Measurements from ENCODE around the gene PYCR2. TPM values are rescaled to one million over a fixed set of nuclear protein-coding genes. Genes with fewer than 3 reads are reported as not detected.
A peak's percentile ranks its signal among the peaks of the same experiment; 100 is the strongest.
"Not testable (repeated sequence)": the region's sequence is repeated elsewhere in the genome, so short reads cannot be mapped to it uniquely, and the experiment has no call there.

Gene PYCR2
- 22.1 TPM for total RNA-seq

DNA sequence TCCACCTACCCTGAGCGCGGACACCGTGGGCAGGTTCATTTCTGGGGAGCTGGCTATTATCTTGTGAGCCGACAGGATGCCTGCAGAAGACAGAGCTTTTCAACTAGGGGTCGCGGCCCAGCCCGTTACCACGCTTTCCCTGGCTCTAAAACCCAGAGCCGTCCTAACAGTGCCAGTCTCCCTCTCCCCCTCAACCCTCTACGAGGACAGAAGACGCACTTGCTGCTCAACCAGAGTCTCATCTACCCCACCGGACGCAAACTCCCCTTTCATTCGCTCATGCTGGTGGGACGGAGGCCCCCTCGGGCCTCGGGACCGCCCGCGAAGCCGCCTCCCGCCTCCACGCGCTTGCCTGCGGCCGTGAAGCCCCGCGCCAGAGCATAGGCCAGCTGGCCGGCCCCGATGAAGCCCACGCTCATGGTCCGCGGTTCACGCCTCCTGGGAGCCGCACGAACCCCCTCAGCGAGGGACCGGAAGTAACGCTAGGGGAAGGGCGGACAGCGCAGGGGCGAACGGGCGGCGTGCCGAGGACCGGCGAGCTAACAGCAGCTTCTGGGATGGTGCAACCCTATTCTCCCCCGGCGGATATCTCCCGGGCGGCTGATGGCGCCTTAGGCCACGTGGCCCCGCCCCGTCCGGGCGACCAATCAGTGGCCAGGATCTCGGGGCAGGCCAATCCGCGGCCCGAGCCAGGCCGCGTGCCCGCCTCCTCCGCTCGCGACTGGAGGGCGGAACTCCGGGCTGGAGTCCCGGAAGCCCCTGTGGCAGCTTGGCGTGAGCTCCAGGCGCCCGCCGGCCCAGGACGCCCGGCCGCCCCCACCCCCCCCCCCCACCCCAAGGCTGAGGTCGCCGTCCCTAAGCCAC, at the start of gene PYCR2:
PYCR2 (minus strand) TSS at position 559 of the 864 bp plus-strand sequence; CDS start at position 419, 140 bp downstream.
- DNase-seq = peak; percentile 97

DNA sequence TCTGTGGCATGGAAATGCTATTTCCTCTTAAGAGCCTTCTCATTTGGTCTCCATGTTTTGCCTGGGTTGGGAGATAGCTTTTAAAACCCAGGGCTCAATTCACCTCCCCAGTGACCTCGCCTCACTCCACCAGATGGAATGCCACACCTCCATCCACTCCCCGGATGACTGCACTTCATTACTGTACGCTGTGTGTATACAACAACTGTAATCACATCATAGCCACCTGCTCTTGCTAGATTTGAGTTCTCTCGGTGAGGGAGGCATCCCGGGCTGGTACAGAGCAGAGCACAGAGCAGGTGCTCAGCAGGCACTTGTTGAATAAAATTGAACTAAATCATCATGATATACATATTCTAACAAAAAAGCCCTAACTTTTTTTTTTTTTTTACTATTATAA, 49.1 kb upstream of the PYCR2 start:
- DNase-seq = no peak

DNA sequence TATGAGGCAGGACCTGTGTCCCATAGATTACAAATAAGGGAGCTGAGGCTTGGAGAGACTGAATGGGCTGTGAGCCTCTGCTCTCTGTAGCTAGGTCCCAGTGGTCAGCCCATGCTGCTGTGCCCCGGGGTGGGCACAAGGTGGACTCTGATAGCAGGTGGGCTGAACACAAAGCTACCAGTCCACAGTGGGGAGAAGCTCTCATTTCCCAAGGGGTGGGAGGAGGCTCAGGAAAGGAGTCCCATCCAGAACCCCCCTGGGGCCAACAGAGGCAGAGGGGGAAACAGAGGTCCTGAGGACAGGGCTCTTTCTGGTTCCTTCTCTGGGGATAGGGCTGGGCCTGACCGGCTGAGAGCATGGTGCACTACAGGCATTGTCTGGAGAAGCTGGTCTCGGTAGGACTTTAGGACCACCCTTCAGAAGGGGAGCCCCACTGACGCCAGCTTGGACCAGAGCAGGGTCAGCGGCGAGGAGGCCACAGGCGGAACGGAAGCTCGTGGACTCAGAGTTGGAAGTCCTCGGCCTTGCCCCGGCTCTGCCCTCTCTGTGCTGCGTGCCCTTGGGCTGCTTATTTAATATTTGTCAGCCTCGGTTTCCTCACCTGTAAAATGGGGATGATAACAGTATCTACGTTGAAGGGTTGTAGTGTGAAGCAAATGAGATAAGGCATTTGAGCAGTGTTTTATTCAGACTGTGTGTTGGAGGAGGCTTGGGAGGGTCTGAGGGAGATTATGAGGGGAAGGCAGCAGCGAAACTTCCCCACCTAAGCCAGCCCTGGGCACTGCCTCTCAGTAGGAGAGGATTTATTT, 48.5 kb upstream of the PYCR2 start:
- no peak for DNase-seq

DNA sequence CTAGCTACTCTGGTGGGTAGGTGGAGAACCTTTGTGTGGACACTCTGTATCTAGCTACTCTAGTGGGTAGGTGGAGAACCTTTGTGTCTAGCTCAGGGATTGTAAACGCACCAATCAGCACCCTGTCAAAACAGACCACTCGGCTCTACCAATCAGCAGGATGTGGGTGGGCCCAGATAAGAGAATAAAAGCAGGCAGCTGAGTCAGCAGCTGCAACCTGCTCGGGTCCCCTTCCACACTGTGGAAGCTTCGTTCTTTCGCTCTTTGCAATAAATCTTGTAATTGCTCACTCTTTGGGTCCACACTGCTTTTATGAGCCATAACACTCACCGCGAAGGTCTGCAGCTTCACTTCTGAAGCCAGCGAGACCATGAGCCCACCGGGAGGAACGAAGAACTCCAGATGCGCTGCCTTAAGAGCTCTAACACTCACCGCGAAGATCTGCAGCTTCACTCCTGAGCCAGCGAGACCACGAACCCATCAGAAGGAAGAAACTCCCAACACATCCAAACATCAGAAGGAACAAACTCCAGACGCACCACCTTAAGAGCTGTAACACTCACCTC, 46.6 kb upstream of the PYCR2 start:
- not testable (repeated sequence) for DNase-seq

DNA sequence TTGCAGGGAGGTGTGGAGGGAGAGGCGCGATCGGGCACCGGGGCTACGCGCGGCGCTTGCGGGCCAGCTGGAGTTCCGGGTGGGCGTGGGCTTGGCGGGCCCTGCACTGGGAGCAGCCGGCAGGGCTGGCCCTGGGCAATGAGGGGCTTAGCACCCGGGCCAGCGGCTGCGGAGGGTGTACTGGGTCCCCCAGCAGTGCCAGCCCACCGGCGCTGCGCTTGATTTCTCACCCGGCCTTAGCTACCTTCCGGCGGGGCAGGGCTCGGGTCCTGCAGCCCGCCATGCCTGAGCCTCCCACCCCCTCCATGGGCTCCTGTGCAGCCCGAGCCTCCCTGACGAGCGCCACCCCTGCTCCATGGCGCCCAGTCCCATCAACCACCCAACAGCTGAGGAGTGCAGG, 45.7 kb upstream of the PYCR2 start:
- DNase-seq = not testable (repeated sequence)

DNA sequence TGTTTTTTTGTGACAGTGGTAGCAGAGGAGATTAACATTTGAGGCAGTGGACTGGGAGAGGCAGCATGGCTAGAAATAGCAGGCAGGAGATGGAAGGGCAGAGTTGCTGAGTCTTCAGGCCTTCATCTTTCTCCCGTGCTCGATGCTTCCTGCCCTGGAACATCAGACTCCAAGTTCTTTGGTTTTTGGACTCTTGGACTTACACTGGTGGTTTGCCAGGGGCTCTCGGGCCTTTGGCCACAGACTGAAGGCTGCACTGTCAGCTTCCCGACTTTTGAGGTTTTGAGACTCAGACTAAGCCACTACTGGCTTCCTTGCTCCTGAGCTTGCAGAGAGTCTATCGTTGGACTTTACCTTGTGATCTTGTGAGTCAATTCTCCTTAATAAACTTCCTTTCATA, 41.2 kb upstream of the PYCR2 start:
- DNase-seq = no peak

DNA sequence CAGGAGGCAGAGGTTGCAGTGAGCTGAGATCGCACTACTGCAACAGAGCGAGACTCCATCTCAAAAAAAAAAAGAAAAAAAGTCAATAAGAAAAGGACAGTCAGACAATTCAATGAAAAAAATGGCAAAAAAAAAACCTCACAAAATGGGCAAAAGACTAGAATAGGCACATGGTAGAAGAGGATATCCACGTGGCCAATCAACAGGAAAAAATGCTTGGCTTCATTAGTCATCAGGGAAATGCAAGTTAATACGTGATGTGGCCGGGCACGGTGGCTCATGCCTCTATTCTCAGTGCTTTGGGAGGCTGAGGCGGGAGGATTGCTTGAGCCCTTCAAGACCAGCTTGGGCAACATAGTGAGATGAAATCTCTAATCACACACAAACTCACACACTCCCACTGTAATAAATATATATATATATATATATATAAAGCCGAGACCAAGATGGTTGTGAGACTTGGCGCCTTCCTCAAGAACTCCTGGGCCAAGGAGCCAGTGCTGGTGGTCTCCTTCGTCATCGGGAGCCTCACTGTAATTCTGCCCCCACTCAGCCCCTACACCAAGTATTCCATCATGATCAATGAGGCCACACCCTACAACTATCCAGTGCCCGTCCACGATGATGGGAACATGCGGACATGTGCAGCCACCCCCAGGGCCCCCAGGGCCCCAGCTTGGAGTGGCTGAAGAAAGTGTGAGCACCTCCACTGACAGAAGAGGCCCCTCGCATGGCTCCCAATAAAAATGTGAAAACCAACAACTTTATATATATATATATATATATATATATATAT, 39.9 kb upstream of the PYCR2 start:
- no peak for DNase-seq

DNA sequence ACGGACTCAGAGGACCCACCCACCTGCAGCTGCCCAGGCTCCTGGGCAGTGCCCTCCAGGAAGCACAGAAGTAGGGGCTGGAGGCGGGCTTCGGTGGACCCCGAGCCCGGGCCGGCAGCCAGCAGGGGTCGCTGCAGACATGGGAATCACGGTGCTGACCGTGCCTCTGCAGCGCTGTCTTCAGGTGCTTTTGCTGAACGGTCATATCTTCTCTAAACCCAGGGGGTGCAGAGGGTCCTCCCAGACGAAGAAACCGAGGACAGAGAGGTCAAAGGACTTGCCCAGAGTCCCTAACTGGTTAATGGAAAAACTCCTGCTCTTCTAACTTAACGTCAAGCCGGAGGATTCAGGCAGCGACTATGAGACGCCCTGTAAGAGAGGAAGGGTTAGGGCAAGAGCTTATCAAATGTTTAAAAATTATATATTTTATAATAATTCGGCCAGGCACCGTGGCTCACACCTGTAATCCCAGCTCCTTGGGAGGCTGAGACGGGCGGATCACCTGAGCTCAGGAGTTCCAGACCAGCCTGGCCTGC, 38.5 kb upstream of the PYCR2 start:
- no peak for DNase-seq

DNA sequence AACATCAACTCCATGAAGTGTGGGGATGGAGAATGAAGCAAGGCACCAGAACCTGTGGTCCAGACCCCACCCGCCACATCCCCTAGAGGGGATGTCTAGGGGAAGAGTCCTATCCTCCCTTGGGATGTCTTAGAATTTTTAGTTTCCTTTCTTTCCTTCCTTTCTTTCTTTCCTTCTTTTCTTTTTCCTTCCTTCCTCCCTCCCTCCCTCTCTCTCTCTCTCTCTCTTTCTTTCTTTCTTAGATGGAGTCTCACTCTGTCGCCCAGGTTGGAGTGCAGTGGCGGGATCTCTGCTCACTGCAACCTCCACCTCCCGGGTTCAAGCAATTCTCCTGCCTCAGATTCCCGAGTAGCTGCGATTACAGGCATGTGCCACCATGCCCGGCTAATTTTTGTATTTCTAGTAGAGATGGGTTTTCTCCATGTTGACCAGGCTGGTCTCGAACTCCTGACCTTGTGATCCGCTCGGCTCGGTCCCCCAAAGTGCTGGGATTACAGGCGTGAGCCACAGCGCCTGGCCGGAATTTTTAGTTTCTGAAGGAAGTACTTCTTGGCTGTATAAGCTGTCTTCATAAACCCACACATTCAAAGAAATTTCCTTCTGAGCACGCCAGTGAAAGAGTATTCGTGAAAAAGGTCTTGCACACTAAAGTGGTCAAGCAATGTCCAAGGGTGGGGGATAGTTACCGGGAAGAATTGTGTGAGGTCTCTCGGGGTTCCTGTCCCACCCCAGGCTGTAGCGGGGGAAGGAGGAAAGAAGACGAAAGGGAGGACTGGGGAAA, 37.8 kb upstream of the PYCR2 start:
- no peak for DNase-seq

DNA sequence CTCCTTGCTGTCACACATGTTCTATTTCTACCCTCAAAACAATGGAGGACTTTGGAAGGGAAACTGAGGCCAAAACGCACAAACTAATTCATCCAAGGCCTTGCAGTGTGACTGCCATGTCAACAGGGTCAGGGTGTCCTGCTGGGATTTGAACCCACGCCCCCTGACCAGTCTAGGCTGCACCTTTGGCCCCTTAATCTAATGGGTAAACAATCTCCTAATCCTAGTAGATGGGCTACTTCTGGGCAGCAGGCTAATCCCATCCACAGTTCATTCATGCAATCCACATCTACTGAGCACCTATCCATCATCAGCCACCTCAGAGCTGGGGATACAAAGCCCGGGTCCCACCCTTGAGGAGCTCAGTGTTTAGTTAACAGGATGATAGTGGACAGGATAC, 34.0 kb upstream of the PYCR2 start:
- DNase-seq = no peak

DNA sequence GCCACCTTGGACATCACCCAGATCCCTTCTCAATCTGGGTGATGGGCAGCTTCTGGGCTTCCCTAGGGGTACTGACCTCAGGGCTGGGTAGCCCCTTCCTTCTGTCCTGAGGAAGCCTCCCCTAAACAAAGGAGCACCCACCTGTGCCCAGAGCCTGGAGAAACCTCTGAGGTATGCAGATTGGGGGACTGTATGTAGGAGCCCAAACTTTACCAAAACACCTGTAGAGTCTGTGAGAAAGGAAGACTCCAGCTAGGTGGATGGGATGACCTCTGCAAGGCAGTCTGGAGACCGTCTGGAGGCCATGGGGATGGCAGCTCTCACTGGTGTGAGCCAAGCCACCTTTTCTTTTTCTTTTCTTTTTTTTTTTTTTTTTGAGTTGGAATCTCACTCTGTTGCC, 30.7 kb upstream of the PYCR2 start:
- DNase-seq = no peak

DNA sequence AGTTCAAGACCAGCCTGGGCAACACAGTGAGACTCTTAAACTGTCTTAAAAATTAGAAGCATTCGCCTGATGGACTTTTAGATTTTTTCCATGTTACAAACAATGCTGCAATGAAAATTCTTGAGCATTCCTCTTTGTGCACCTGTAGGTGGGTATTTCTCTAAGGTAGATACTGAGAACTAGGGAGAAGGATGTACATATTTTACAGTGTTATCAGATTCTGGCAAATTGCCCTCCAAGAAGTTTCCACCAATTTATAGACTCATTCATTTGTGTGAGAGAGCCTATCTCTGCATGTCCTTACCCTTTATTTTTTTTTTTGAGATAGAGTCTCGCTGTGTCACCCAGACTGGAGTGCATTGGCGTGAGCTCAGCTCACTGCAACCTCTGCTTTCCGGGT, 29.3 kb upstream of the PYCR2 start:
- no peak for DNase-seq

DNA sequence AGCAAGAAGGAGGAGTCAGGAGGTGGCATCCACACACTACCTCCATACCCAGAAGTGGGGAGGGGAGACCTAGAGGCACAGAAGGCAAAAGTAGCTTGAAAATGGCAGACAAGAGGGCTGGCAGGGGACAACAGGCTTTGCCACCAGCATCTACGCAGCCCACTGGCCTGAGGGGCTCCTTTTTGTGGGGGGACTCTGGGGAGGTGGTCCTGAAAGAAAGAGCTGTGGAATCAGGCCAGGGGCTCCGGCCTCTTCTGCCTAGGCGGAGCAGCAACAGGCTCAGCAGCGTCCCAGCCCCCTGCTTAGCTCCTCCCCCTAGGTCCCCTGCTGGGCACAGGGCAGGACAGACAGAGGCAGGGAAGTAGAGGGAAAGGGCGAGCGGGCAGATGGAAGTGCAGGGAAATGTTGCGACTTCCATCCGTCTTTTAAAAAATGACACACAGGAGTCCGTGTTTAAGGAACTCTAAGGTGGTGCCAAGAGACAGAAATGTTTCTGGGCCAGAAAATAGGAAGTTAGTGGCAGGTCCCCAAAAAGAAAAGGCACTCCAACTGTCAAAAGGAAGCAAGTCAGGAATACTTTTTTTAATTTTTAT, 27.0 kb upstream of the PYCR2 start:
- DNase-seq = no peak

DNA sequence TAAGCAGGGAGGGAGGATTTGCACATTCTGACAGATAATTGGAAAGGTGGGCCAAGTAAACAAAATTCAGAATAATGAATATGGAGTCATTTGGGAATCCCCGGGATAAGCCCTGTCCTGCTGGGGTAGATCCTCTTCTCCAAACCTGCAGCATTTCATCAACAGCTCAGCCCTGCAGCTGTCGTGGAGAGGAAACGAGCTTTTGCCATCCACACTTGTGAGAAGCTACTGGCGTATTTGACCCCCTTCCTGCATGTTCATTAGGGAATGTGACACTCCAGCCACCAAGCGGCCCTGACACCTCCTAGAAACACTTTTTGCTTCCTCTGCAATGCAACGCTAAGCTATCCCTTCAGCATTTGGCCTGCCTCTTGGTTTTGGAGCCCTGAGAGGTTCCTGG, 25.0 kb upstream of the PYCR2 start:
- DNase-seq = peak; percentile 37

DNA sequence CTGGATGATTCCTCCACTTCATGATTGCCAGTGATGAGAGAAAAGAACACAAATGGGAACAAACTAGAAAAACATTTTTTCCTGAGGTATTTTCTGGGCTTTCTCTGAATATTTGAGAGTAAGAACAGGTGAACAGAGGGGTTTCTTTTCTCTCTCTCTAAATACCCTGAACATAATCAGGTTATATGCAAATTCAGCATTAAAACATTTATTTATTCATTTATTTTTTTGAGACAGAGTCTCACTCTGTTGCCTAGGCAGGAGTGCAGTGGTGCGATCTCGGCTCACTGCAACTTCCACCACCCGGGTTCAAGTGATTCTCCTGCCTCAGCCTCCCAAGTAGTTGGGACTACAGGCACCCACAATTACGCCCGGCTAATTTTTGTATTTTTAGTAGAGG, 22.8 kb upstream of the PYCR2 start:
- DNase-seq = no peak

DNA sequence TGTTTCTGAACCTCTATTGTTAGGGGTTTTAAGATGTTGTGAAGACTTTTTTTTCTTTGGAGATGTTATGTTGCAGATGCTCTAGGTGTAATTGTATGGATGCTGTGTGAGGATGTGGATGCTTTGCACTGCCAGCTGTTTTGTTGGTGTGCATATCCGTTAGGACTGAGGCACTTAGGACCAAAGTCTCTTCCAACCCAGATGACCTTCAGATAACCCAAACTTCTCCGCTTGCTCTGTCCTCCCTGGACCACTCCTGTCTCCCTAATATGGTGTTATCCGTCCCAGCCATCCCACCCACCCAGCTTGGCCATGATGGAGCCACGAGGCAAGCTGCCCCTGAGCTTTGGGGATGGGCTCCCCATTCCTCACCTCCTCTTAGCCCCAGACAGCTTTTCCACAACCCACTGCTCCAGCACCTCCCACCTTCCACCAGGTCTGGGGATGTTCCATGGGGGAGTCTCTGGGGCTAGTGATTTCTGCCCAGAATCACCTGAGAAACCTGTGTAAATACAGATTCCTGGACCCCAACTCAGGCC, 22.1 kb upstream of the PYCR2 start:
- no peak for DNase-seq

DNA sequence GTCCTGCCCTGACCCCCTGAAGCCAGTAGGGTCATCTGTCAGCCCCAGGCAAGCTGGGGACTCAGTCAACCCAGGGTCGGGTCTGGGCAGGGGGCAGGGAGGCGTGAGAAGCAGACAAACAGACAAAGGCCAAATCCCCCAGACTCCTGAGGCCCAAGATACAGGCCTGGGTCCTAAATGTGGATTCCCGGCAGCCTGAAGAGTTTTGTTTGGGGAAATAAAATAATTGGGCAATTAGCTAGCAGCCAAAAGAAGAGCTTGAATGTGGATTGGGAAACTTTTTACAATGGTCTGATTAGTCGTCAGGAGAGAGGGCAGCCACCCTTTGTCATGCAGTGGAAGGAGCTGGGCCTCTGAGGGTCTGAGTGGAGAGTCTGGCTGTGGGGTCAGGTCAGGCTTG, 21.5 kb upstream of the PYCR2 start:
- DNase-seq = no peak

DNA sequence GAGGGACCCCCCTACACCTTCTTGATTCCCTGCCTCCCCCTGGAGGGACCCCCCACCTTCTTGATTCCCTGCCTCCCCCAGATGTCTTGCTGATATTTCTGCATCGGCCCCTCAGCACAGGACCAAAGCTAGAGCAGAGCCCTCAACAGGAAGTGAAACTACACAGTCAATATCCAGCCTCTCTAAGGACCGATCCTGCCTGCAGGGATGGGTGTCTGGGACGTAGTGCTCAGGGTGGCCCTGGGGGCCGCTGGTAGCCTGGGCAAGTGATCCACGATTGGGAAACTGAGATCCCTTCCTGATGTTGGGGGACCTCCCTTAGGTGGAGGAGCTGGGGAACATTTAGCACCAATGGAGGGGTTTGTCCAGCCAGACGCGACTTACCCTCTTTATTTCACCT, 20.9 kb upstream of the PYCR2 start:
- DNase-seq = no peak

DNA sequence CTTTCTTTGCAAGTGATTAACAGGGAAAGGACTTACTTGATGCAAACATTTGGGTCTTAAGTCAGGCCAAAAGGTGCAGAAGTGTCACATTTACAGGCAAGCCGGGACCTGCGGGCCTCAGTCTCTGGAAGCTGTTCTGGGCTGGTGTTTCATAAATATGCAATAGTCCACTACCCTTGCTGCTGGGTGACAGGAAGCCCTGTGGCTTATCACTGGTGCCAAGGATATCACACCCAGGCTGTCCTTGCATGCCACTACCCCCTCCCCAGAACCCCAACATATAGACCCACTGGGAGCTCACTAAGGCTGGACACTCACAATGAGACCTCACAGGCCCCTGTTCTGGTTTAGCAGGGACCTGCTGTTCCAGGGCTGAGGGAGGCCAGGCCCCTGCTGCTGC, 20.3 kb upstream of the PYCR2 start:
- no peak for DNase-seq

DNA sequence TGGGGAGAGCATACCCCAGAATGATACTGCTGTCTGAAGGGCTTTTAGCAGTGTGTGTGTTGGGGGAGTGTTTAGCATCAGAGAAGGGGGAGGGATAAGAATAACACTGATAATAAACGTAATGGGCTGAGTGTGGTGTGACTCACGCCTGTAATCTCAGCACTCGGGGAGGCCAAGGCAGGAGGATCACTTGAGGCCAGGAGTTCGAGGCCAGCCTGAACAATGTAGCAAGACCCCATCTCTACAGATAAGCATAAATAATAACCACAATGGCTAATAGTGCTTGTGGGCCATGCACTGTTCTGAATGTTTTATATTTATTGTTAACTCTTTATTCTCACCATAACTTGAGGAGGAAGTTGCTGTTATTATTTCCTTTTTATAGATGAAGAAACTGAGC, 19.5 kb upstream of the PYCR2 start:
- no peak for DNase-seq

DNA sequence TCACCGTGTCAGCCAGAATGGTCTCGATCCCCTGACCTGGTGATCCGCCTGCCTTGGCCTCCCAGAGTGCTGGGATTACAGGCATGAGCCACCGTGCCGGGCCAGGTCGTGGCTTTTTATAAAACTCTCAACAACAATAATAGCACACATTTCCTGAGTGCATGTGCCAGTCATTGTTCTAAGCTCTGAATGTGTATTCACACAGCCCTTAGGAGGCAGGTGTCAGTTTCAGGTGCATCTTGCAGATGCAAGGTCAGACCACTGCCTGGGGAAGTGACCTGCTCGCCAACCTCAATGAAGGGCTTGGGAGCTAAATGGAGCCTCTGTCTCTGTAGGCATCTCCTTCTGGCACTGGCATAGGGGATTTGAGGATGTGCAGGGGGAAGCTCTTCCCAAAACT, 18.5 kb upstream of the PYCR2 start:
- no peak for DNase-seq
